Upper lobe of right lung (tissue), 1 donor: ENCODE results near the gene ADGRF3. TPM values are rescaled to one million over a fixed set of nuclear protein-coding genes. Genes with fewer than 3 reads are reported as not detected.

Source experiments
- ATAC-seq: fragments of 200-7000 bp; cut with Tn5 transposase; one replicate; pipeline ENCODE4 v1.9.1; 2020; ENCODE audit warnings: mild to moderate bottlenecking, moderate library complexity
- DNase-seq: peaks from one replicate; pipeline ENCODE4 v3.0.0-alpha.2; 2020
- H3K27ac ChIP-seq: fragments of 200-600 bp; one replicate; pipeline ENCODE4 v1.8.0; 2022
- H3K27me3 ChIP-seq: fragments of 200-600 bp; one replicate; pipeline ENCODE4 v1.8.0; 2022; ENCODE audit warnings: mild to moderate bottlenecking
- H3K36me3 ChIP-seq: fragments of 200-600 bp; one replicate; pipeline ENCODE4 v1.8.0; 2022
- H3K4me1 ChIP-seq: fragments of 200-600 bp; one replicate; pipeline ENCODE4 v1.8.0; 2022
- H3K4me3 ChIP-seq: fragments of 200-600 bp; one replicate; pipeline ENCODE4 v1.8.0; 2022; ENCODE audit warnings: mild to moderate bottlenecking
- H3K9me3 ChIP-seq: fragments of 200-600 bp; one replicate; pipeline ENCODE4 v1.8.0; 2022
- CTCF ChIP-seq: fragments of 200-600 bp; IDR thresholded peaks from one replicate; pipeline ENCODE4 v1.8.0; 2022; ENCODE audit warnings: antibody characterized with exemption
- intact Hi-C: fragments of 100-400 bp; cut with DNase I; formaldehyde crosslinking; loops from one replicate; pipeline ENCODE4 v1.11.0; 2022
- total RNA-seq: library from RNA; stranded (reverse); fragmentation: NEBNext Ultra II Directional; extraction: Animal tissue kit (Norgen Biotek cat#: 25700); gene quantifications from one replicate; pipeline ENCODE4 v1.2.1, GENCODE V29; 2021
- donor health status: DM: no; HTN: yes; CAD: no; lungs with severe emphysema.

Gene ADGRF3
- total RNA-seq, 1 donor from 2014 or later = 0.17 TPM

DNA sequence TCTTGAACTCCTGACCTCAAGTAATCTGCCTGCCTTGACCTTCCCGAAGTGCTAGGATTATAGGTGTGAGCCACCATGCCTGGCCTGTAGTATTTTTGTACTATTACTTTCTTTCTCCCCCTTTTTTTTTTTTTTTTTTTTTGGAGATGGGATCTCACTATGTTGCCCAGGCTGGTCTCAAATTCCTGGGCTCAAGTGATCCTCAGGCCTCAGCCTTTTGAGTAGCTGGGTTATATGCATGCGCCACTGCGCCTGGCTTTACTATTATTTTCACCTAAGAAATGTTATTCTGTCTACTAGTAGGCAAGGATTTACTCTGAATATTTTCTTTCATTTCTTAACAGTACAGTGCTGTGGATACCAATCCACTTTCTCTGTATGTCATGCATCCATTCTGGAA, 17.4 kb upstream of the ADGRF3 start:
- Histone ChIP-seq H3K27me3 (no peaks in the 10 kb centered on the region), H3K36me3 (peaks cover 22% of the 10 kb centered on the region), H3K4me1 (no peaks in the 10 kb centered on the region), H3K27ac (no peak overlapping the region), H3K9me3 (no peaks in the 10 kb centered on the region), H3K4me3 (no peak overlapping the region)
- no peak for DNase-seq
- intact Hi-C loops = no loop called here
- ATAC-seq = no peak
- no peak for TF ChIP-seq CTCF

GRCh38 chr2:26363323-26363722, 16.7 kb upstream of the ADGRF3 start:
- no peak for ATAC-seq
- intact Hi-C loops = no loop called here
- no peak overlapping the region for H3K27ac ChIP-seq

DNA sequence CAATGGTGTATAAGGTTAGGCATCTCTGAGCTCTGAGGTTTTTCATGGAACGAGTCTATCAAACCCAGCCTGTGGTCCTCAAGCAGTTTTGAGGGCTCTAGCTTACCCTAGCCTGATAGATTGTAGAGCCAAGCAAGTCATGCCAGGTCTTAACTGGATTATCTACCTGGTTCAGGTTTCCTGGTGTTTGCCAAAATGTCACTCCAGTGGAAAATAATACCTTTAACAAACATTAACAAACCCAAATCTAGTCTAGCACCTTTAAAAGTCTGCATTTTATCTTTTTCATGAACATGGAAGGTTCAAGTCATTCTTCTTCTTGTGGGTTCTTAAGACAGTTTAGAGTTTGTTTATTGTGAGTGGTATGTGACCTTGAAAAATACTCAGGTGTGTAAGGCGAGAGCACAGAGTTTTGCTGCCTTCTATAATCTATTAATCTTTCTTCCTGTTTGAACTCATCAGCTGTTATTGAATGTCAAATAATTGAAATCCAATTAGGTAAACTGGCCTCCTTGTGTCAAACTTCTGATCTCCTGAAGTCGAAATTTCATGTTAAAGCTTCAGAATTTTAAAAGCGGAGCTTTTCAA, 13.4 kb upstream of the ADGRF3 start:
- intact Hi-C loops = no loop called here
- Histone ChIP-seq H3K27ac (no peak overlapping the region), H3K4me1 (no peaks in the 10 kb centered on the region), H3K36me3 (no peaks in the 10 kb centered on the region), H3K9me3 (no peaks in the 10 kb centered on the region), H3K4me3 (no peak overlapping the region), H3K27me3 (no peaks in the 10 kb centered on the region)
- ATAC-seq (no peak), DNase-seq (no peak)
- TF ChIP-seq CTCF = no peak

More at GRCh38 chr2:26363323-26363722, 16.7 kb upstream of the ADGRF3 start:
- DNase-seq = no peak
- peaks cover 21% of the 10 kb centered on the region for H3K36me3 ChIP-seq
- no peak for TF ChIP-seq CTCF
- H3K4me1 ChIP-seq = no peaks in the 10 kb centered on the region
- no peaks in the 10 kb centered on the region for H3K27me3 ChIP-seq
- H3K9me3 ChIP-seq = no peaks in the 10 kb centered on the region
- H3K4me3 ChIP-seq = no peak overlapping the region

DNA sequence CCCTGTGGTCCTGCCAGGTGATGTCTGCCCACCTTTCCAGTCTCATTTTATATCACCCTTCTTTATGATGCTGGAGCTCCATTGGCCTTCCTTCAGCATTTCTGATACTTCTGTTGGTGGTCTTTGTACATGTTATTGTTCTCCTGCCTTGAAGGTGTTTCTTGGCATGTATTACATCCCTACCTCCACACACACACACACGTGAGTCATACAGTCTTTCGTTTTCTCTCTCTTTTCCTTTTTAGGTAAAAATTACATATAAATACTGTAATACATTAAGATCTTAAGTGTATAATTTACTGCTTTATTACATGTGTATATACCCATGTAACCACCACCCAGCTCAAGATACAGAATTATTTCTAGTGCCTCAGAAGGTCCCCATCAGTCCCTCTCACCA, 10.2 kb upstream of the ADGRF3 start:
- no peak overlapping the region for H3K27ac ChIP-seq
- TF ChIP-seq CTCF = no peak
- no peaks in the 10 kb centered on the region for H3K9me3 ChIP-seq
- H3K4me3 ChIP-seq = no peak overlapping the region
- no peaks in the 10 kb centered on the region for H3K36me3 ChIP-seq
- intact Hi-C loops = no loop called here
- DNase-seq (no peak), ATAC-seq (no peak)
- H3K27me3 ChIP-seq = no peaks in the 10 kb centered on the region
- no peaks in the 10 kb centered on the region for H3K4me1 ChIP-seq

DNA sequence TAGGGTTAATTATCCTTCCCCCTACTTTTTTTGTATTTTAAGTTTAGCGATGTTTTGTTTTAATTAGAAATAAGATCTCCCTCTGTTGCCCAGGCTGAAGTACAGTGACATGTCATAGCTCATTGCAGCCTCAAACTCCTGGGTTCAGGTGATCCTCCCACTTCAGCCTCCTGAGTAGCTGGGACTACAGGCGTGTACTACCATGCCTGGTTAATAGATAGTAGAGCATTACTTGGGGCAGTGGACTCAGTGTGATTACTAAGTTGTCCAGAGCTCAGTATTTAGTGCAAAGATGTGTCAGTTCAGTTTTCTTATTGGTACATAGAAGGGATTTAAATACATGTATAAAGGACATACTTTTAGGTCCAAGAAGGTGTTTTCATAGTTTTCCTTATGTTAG, 9.5 kb upstream of the ADGRF3 start:
- intact Hi-C loops = no loop called here
- no peak for DNase-seq
- ATAC-seq = no peak

More for the DNA sequence above, 9.5 kb upstream of the ADGRF3 start:
- H3K4me3 ChIP-seq = no peak overlapping the region
- H3K9me3 ChIP-seq = no peaks in the 10 kb centered on the region
- no peak for TF ChIP-seq CTCF
- no peak overlapping the region for H3K27ac ChIP-seq
- no peaks in the 10 kb centered on the region for H3K36me3 ChIP-seq
- no peaks in the 10 kb centered on the region for H3K27me3 ChIP-seq
- no peaks in the 10 kb centered on the region for H3K4me1 ChIP-seq
